PC-3 (cell line): Measurements from ENCODE around the gene HMCN1. TPM values are rescaled to one million over a fixed set of nuclear protein-coding genes. Genes with fewer than 3 reads are reported as not detected.

Experiments used
- ATAC-seq: fragments of 200-7000 bp; cut with Tn5 transposase; 2 replicates; pipeline ENCODE4 v1.9.1; 2020; ENCODE audit warnings: mild to moderate bottlenecking, moderate library complexity
- BruUV-seq: library from RNA; stranded (reverse); fragments of 400-500 nt; replicated peaks from 2 replicates; lab custom pipeline; 2021; lab: Mats Ljungman, UMichigan
- CTCF ChIA-PET: fragments of 300-600 bp; sonication (Branson Sonifier 250); formaldehyde crosslinking; loops from one replicate; lab custom pipeline; 2022; ENCODE audit warnings: antibody characterized with exemption; lab: Charles Lee
- POLR2A ChIA-PET: fragments of 300-600 bp; sonication (Branson Sonifier 250); formaldehyde crosslinking; loops from one replicate; lab custom pipeline; 2022; ENCODE audit warnings: antibody characterized with exemption; ENCODE audit not compliant: unreplicated experiment; lab: Charles Lee
- DNase-seq: peaks from one replicate; pipeline ENCODE4 v3.0.0-alpha.2; 2015
- H2AFZ ChIP-seq: fragments of 300-600 bp; sonication (generic); 2 replicates; pipeline ENCODE4 v1.6.0; 2016; ENCODE audit warnings: antibody characterized with exemption, low read length
- H3F3A ChIP-seq: fragments of 300-600 bp; sonication (generic); one replicate; pipeline ENCODE4 v1.6.0; 2017; ENCODE audit warnings: antibody characterized with exemption, low read length, control low read depth, mild to moderate bottlenecking; ENCODE audit not compliant: unreplicated experiment
- H3K27ac ChIP-seq: fragments of 300-600 bp; sonication (generic); 2 replicates; pipeline ENCODE4 v1.5.1; 2016; ENCODE audit warnings: mild to moderate bottlenecking, low read length
- H3K27me3 ChIP-seq: fragments of 300-600 bp; sonication (generic); 2 replicates; pipeline ENCODE4 v1.6.1; 2016; ENCODE audit warnings: low read length, mixed read lengths
- H3K36me3 ChIP-seq: fragments of 300-600 bp; sonication (generic); 2 replicates; pipeline ENCODE4 v1.6.1; 2016; ENCODE audit warnings: low read depth, mixed run types, low read length, mixed read lengths
- H3K4me1 ChIP-seq: fragments of 300-600 bp; sonication (generic); 2 replicates; pipeline ENCODE4 v1.5.1; 2016; ENCODE audit warnings: low read length; ENCODE audit not compliant: insufficient read depth
- H3K4me2 ChIP-seq: fragments of 300-600 bp; sonication (generic); 2 replicates; pipeline ENCODE4 v1.6.0; 2016; ENCODE audit warnings: low read length
- H3K4me3 ChIP-seq: fragments of 300-600 bp; sonication (generic); 2 replicates; pipeline ENCODE4 v1.5.1; 2016; ENCODE audit warnings: mild to moderate bottlenecking, low read length, mixed read lengths
- H3K79me2 ChIP-seq: fragments of 300-600 bp; sonication (generic); 2 replicates; pipeline ENCODE4 v1.6.1; 2017; ENCODE audit warnings: low read length, mixed read lengths
- H3K9ac ChIP-seq: fragments of 300-600 bp; sonication (generic); 2 replicates; pipeline ENCODE4 v1.6.0; 2016; ENCODE audit warnings: mild to moderate bottlenecking, low read length
- H3K9me2 ChIP-seq: fragments of 300-600 bp; sonication (generic); replicated peaks from 2 replicates; pipeline ENCODE4 v1.6.1; 2016; ENCODE audit warnings: mixed run types, low read length, mixed read lengths
- H3K9me3 ChIP-seq: fragments of 300-600 bp; sonication (generic); 2 replicates; pipeline ENCODE4 v1.6.1; 2016; ENCODE audit warnings: low read length, mixed read lengths
- H4K20me1 ChIP-seq: fragments of 300-600 bp; sonication (generic); 2 replicates; pipeline ENCODE4 v1.6.1; 2016; ENCODE audit warnings: low read length, mixed read lengths
- CTCF ChIP-seq: fragments of 300-600 bp; sonication (generic); conservative IDR thresholded peaks from 2 replicates; pipeline ENCODE4 v1.5.1; 2017; ENCODE audit warnings: antibody characterized with exemption, low read depth, mild to moderate bottlenecking, low read length
- EZH2 ChIP-seq: fragments of 300-600 bp; sonication (generic); IDR thresholded peaks from one replicate; pipeline ENCODE4 v1.6.1; 2017; ENCODE audit warnings: antibody characterized with exemption, mild to moderate bottlenecking, low read length; ENCODE audit not compliant: unreplicated experiment
- EZH2phosphoT487 ChIP-seq: fragments of 300-600 bp; sonication (generic); IDR thresholded peaks from 2 replicates; pipeline ENCODE4 v1.6.1; 2018; ENCODE audit warnings: mild to moderate bottlenecking, antibody characterized with exemption, low read length, borderline replicate concordance
- intact Hi-C: fragments of 100-400 bp; cut with micrococcal nuclease; formaldehyde crosslinking; loops from 2 replicates; pipeline ENCODE4 v1.9.0; 2023
- total RNA-seq: library from RNA; depleted of rRNA; stranded (reverse); fragments of >200 nt; gene quantifications from 2 replicates; pipeline ENCODE4 v1.2.3, GENCODE V29; 2014

The HMCN1 gene
- total RNA-seq, 1 experiment from 2014 or later: 0.66 TPM

GRCh38 chr1:185971688-185972087 lies 237.5 kb downstream of the HMCN1 start:
- TF ChIP-seq CTCF (no peak), EZH2phosphoT487 (no peak), EZH2 (no peak)
- ATAC-seq: no peak
- H3K27ac ChIP-seq: no peak overlapping the region
- H3K4me3 ChIP-seq: no peak overlapping the region
- no peak overlapping the region for H3K9ac ChIP-seq
- no peaks in the 10 kb centered on the region for H3K9me3 ChIP-seq
- H3K9me2 ChIP-seq: no peaks in the 10 kb centered on the region
- no peaks in the 10 kb centered on the region for H3K36me3 ChIP-seq
- no TSS peak for BruUV-seq
- no peak overlapping the region for H3K4me2 ChIP-seq
- H3F3A ChIP-seq: no peaks in the 10 kb centered on the region
- DNase-seq: peak; percentile 60
- no peaks in the 10 kb centered on the region for H3K27me3 ChIP-seq
- POLR2A ChIA-PET: no interaction called here
- intact Hi-C loops: loop anchor here (2.0 kb wide), 1 partner anchor 55 kb away; no protein-coding TSS in a partner anchor
- H3K79me2 ChIP-seq: no peaks in the 10 kb centered on the region
- H4K20me1 ChIP-seq: no peaks in the 10 kb centered on the region
- peaks cover 36% of the 10 kb centered on the region for H3K4me1 ChIP-seq
- CTCF ChIA-PET: no interaction called here
- no peak overlapping the region for H2AFZ ChIP-seq

DNA sequence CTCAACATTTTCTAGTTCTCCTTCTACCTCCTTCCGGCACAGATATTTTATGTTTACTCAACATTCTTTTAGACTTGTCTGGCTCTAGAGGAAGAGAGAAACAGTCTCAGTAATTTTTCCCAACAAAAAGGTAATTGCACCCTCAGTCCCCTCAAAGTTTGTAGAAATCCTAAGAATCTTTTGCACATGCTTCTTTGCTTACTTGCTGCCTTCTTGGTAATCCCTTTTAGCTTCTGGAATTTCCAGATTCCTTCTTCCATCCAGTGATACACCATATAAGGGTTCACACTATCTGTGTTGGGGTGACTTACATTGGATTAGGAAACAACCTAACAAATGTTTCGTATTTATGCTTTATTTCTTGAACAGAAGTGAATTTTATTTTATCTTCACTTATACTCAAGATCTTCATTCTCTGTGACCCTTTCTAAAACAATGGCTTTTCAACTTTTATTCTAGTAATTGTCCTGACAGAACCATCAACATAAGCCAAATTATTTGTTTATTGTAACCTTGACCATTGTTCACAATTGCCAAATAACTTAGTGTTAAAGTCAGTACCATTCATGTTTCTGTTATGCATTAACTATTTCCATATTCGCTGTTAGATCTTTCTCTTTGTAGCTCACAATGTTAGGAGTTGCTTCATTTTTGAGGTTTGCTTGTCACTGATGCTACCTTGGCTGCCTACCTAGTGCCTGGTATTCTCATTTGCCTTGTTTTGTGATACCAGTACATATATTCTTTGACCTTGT lies 238.1 kb downstream of the HMCN1 start:
- Histone ChIP-seq H3K36me3 (no peaks in the 10 kb centered on the region), H3K79me2 (no peaks in the 10 kb centered on the region), H3K9me3 (no peaks in the 10 kb centered on the region), H3K27ac (no peak overlapping the region), H3K4me1 (peaks cover 36% of the 10 kb centered on the region), H3K9ac (no peak overlapping the region), H3K27me3 (no peaks in the 10 kb centered on the region), H3K4me3 (no peak overlapping the region), H3K4me2 (no peak overlapping the region), H4K20me1 (no peaks in the 10 kb centered on the region), H2AFZ (no peak overlapping the region), H3K9me2 (no peaks in the 10 kb centered on the region), H3F3A (no peaks in the 10 kb centered on the region)
- POLR2A ChIA-PET: no interaction called here
- intact Hi-C loops: no loop called here
- no peak for ATAC-seq
- no peak for DNase-seq
- no TSS peak for BruUV-seq
- no peak for TF ChIP-seq EZH2phosphoT487
- no peak for TF ChIP-seq CTCF
- TF ChIP-seq EZH2: no peak
- CTCF ChIA-PET: no interaction called here

- H3K9me3 ChIP-seq: no peaks in the 10 kb centered on the region
- H3K9me2 ChIP-seq: no peaks in the 10 kb centered on the region
- H3K36me3 ChIP-seq: no peaks in the 10 kb centered on the region
- no peak overlapping the region for H2AFZ ChIP-seq
- no TSS peak for BruUV-seq
- H3K4me2 ChIP-seq: peak overlapping the region; percentile 52
- TF ChIP-seq CTCF (no peak), EZH2 (no peak), EZH2phosphoT487 (no peak)
- no peaks in the 10 kb centered on the region for H3F3A ChIP-seq
- intact Hi-C loops: no loop called here
- no peaks in the 10 kb centered on the region for H3K79me2 ChIP-seq
- peak; percentile 86 for DNase-seq
- no peak overlapping the region for H3K9ac ChIP-seq
- peak; percentile 88 for ATAC-seq
- no peak overlapping the region for H3K4me3 ChIP-seq
- H3K27ac ChIP-seq: no peak overlapping the region
- H3K4me1 ChIP-seq: peaks cover 36% of the 10 kb centered on the region
- CTCF ChIA-PET: no interaction called here
- H3K27me3 ChIP-seq: no peaks in the 10 kb centered on the region
- POLR2A ChIA-PET: no interaction called here
- no peaks in the 10 kb centered on the region for H4K20me1 ChIP-seq
Measured at GRCh38 chr1:185973645-185974044, 239.5 kb downstream of the HMCN1 start.
